T-cell (primary cell): Measurements from ENCODE around the gene KPNA5. TPM values are rescaled to one million over a fixed set of nuclear protein-coding genes. Genes with fewer than 3 reads are reported as not detected.
"Not testable (repeated sequence)": the region's sequence is repeated elsewhere in the genome, so short reads cannot be mapped to it uniquely, and the experiment has no call there.

ENCODE experiments used
- ATAC-seq, 4 experiments: fragments of 200-7000 bp in 3 of 4; fragments of 150-1000 bp in 1 of 4; cut with Tn5 transposase; replicated peaks in 1 of 4; 1 replicate in 3 of 4; 2 replicates in 1 of 4; pipeline ENCODE4 v1.10.0; 2021; ENCODE audit warnings: moderate library complexity in 3 of 4, mild to moderate bottlenecking in 2 of 4, moderate number of reproducible peaks in 1 of 4
- CTCF ChIA-PET, 2 donors: fragments of 300-600 bp; sonication (Branson Sonifier 250); formaldehyde crosslinking; loops; one replicate each; lab custom pipeline; 2022; ENCODE audit warnings: antibody characterized with exemption in 2 of 2; lab: Charles Lee
- POLR2A ChIA-PET, 2 donors: fragments of 300-600 bp; sonication (Branson Sonifier 250); formaldehyde crosslinking; loops; one replicate each; lab custom pipeline; 2022; ENCODE audit warnings: antibody characterized with exemption in 2 of 2; lab: Charles Lee
- DNase-seq, 35 experiments: peaks; one replicate each; pipeline versions ENCODE4 v3.0.0 to v3.0.0-alpha.2; 2013 to 2023
- H3K27ac ChIP-seq: one replicate; pipeline ENCODE4 v1.5.1; 2013; ENCODE audit warnings: low read length
- H3K27me3 ChIP-seq, 2 experiments: replicated peaks in 1 of 2; 1 replicate in 1 of 2; 2 replicates in 1 of 2; pipeline versions ENCODE4 v1.6.1 to v1.7.0; 2013; ENCODE audit warnings: low read length in 1 of 2, mixed read lengths in 1 of 2; ENCODE audit not compliant: control insufficient read depth in 2 of 2, insufficient read depth in 2 of 2; ENCODE audit errors: extremely low read depth in 1 of 2
- H3K36me3 ChIP-seq, 2 donors: 1 replicate in 1 of 2; 2 replicates in 1 of 2; pipeline versions ENCODE4 v1.6.1 to v1.7.0; 2013; ENCODE audit warnings: low read length in 1 of 2; ENCODE audit not compliant: control insufficient read depth in 2 of 2, insufficient read depth in 1 of 2; ENCODE audit errors: extremely low read depth in 1 of 2
- H3K4me1 ChIP-seq, 2 experiments: 1 replicate in 1 of 2; 2 replicates in 1 of 2; pipeline versions ENCODE4 v1.6.1 to v1.7.0; 2013; ENCODE audit warnings: low read length in 2 of 2, mixed read lengths in 1 of 2; ENCODE audit not compliant: insufficient read depth in 2 of 2, control insufficient read depth in 1 of 2; ENCODE audit errors: extremely low read depth in 1 of 2
- H3K4me3 ChIP-seq, 2 donors: 1 replicate in 1 of 2; 2 replicates in 1 of 2; pipeline versions ENCODE4 v1.5.1 to v1.7.0; 2013; ENCODE audit warnings: mild to moderate bottlenecking in 2 of 2, low read length in 1 of 2, moderate library complexity in 1 of 2; ENCODE audit not compliant: control insufficient read depth in 1 of 2; ENCODE audit errors: extremely low read depth in 1 of 2
- H3K9me3 ChIP-seq: 2 replicates; pipeline ENCODE4 v1.7.0; 2013
- H3K27ac Mint-ChIP-seq, 2 donors: one replicate each; pipeline ENCODE4 v1.8.0; 2020 to 2021; ENCODE audit warnings: mild to moderate bottlenecking in 2 of 2, mixed read lengths in 2 of 2
- H3K27me3 Mint-ChIP-seq, 2 donors: one replicate each; pipeline ENCODE4 v1.8.0; 2021 to 2022; ENCODE audit warnings: mixed read lengths in 2 of 2
- H3K36me3 Mint-ChIP-seq: one replicate; pipeline ENCODE4 v1.8.0; 2021; ENCODE audit warnings: mixed read lengths
- H3K4me1 Mint-ChIP-seq, 3 donors: one replicate each; pipeline ENCODE4 v1.8.0; 2020 to 2022; ENCODE audit warnings: mixed read lengths in 3 of 3, mild to moderate bottlenecking in 1 of 3
- H3K4me3 Mint-ChIP-seq, 3 donors: one replicate each; pipeline ENCODE4 v1.8.0; 2020 to 2022; ENCODE audit warnings: mild to moderate bottlenecking in 3 of 3, mixed read lengths in 3 of 3, moderate library complexity in 3 of 3
- H3K9me3 Mint-ChIP-seq, 3 donors: one replicate each; pipeline ENCODE4 v1.8.0; 2020 to 2022; ENCODE audit warnings: mixed read lengths in 3 of 3
- WGBS: methylation state at CpG from one replicate; pipeline ENCODE4 v1.1.5; 2013; ENCODE audit warnings: missing lambda C conversion rate; ENCODE audit not compliant: insufficient coverage; 5-methylcytosine and 5-hydroxymethylcytosine counted together
- total RNA-seq, 35 experiments: library from RNA in 6 of 35; stranded (reverse) in 6 of 35; fragments of 120-200 nt in 1 of 35; gene quantifications; one replicate each; pipeline versions ENCODE4 v1.2.1 to v1.2.4 and lab custom pipeline; 2013 to 2026

Gene KPNA5
- total RNA-seq, 5 donors from 2014 or later (not counting 1 experiment from before 2014, with no cell fraction given) = 41.3 to 57.3 (median 45.6) TPM

DNA sequence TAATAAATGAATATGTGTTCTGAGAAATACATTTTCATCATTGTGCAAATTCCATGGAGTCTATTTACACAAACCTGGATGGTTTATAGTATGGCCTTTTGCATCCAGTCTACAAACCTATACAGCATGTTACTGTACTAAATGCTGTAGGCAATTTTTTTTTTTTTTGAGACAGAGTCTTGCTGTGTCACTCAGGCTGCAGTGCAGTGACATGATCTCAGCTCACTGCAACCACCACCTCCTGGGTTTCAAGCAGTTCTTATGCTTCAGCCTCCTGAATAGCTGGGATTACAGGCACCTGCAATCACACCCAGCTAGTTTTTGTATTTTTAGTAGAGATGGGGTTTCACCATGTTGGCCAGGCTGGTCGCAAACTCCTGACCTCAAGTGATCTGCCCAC lies 22.9 kb downstream of the KPNA5 start:
- H3K27ac Mint-ChIP-seq, H3K27me3 Mint-ChIP-seq, DNase-seq, H3K4me3 Mint-ChIP-seq, ATAC-seq, CTCF ChIA-PET, H3K9me3 ChIP-seq, H3K4me1 ChIP-seq, POLR2A ChIA-PET, H3K9me3 Mint-ChIP-seq, H3K27me3 ChIP-seq, H3K4me3 ChIP-seq, H3K27ac ChIP-seq: not testable (repeated sequence)
- peaks cover 5 to 32% of the 10 kb centered on the region in 2 donors for H3K36me3 ChIP-seq
- WGBS = no CpG with 5 or more reads among the region's 1 CpG
- Mint-ChIP-seq H3K4me1 (peaks cover 6 to 12% (median 12%) of the 10 kb centered on the region in 3 donors), H3K36me3 (peaks cover 41% of the 10 kb centered on the region)

GRCh38 chr6:116705917-116706316 lies 24.9 kb downstream of the KPNA5 start:
- ATAC-seq = no peak
- WGBS = no CpG with 5 or more reads among the region's 1 CpG
- no peaks in the 10 kb centered on the region for H3K4me1 ChIP-seq
- Mint-ChIP-seq H3K4me3 (no peak overlapping the region), H3K27me3 (no peaks in the 10 kb centered on the region), H3K27ac (no peak overlapping the region), H3K36me3 (peaks cover 40% of the 10 kb centered on the region), H3K9me3 (no peaks in the 10 kb centered on the region), H3K4me1 (peaks cover 3 to 5% (median 5%) of the 10 kb centered on the region in 3 donors)
- H3K9me3 ChIP-seq = no peaks in the 10 kb centered on the region
- H3K27me3 ChIP-seq = no peaks in the 10 kb centered on the region
- no peak overlapping the region for H3K4me3 ChIP-seq
- no peak overlapping the region for H3K27ac ChIP-seq
- no peak for DNase-seq
- H3K36me3 ChIP-seq = peaks cover 12 to 18% of the 10 kb centered on the region in 2 donors
- ChIA-PET CTCF (no interaction called here), POLR2A (no interaction called here)

DNA sequence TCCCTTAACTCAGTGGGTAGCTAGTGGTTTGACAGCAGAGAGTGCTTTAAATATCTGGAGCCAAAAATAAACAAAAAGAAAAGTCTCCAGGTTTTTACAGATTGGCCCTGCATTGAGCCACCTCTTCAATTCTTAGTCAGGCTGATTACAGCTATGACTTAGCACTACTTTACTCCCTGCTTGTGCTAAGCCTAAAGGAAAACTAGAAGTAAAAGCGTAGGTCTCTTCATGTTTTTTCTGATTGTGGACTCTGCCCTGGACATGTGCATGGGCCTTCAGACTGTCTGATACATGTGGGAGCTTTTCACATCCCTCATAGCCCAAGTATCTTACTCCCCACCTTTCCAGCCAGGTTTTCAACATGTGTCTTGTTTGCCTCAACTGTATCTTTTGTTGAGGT lies 33.3 kb downstream of the KPNA5 start:
- Histone ChIP-seq H3K27ac (no peak overlapping the region), H3K27me3 (no peaks in the 10 kb centered on the region), H3K4me3 (no peak overlapping the region), H3K36me3 (peaks cover 6 to 46% of the 10 kb centered on the region in 2 donors), H3K4me1 (no peaks in the 10 kb centered on the region), H3K9me3 (no peaks in the 10 kb centered on the region)
- peaks cover 59% of the 10 kb centered on the region for H3K36me3 Mint-ChIP-seq
- H3K27me3 Mint-ChIP-seq = no peaks in the 10 kb centered on the region
- no peaks in the 10 kb centered on the region for H3K9me3 Mint-ChIP-seq
- no peak for DNase-seq
- peaks cover 5 to 17% (median 11%) of the 10 kb centered on the region in 3 donors for H3K4me1 Mint-ChIP-seq
- WGBS = no CpG with 5 or more reads among the region's 1 CpG
- H3K4me3 Mint-ChIP-seq = no peak overlapping the region
- ATAC-seq = no peak
- no peak overlapping the region for H3K27ac Mint-ChIP-seq
- POLR2A ChIA-PET = no interaction called here
- CTCF ChIA-PET = interaction anchor here in 1 of 2 donors (0.6 kb wide), 1 partner anchor 96 kb away, joined by 3 read pairs; no protein-coding TSS in a partner anchor

- DNase-seq (no peak), ATAC-seq (no peak)
- no peak overlapping the region for H3K27ac ChIP-seq
- H3K36me3 ChIP-seq = peaks cover 2 to 51% of the 10 kb centered on the region in 2 donors
- no peaks in the 10 kb centered on the region for H3K4me1 ChIP-seq
- H3K4me3 ChIP-seq = no peak overlapping the region
- no peaks in the 10 kb centered on the region for H3K27me3 ChIP-seq
- Mint-ChIP-seq H3K4me1 (peaks cover 6 to 17% (median 11%) of the 10 kb centered on the region in 3 donors), H3K27ac (no peak overlapping the region), H3K4me3 (no peak overlapping the region), H3K27me3 (no peaks in the 10 kb centered on the region), H3K36me3 (peaks cover 59% of the 10 kb centered on the region), H3K9me3 (no peaks in the 10 kb centered on the region)
- no CpG with 5 or more reads among the region's 2 CpGs for WGBS
- ChIA-PET POLR2A (no interaction called here), CTCF (no interaction called here)
- no peaks in the 10 kb centered on the region for H3K9me3 ChIP-seq
Measured at GRCh38 chr6:116714761-116715160, 33.8 kb downstream of the KPNA5 start.

DNA sequence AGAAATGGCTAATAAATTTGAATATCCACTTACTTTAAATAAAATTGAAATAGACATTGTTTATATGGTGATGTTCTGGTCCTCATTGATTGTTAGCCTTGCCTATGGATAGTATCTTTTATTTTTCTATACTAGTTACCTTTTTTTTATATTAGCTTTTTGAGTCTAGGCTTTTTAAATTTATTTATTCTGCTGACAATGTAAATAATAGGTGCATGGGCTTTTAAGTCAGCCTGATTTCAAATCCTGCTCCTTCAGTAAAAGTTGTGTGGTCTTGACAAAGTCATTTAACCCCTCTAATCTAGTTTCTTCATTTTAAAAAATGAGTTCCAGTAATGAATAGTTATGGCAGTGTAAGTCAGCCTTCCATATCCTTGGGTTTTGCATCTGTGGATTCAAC lies 45.9 kb downstream of the KPNA5 start:
- H3K9me3 ChIP-seq = no peaks in the 10 kb centered on the region
- no peak for ATAC-seq
- DNase-seq = no peak
- H3K27me3 ChIP-seq = no peaks in the 10 kb centered on the region
- no peak overlapping the region for H3K4me3 ChIP-seq
- Mint-ChIP-seq H3K4me1 (peaks cover 0 to 2% (median 0%) of the 10 kb centered on the region in 3 donors), H3K36me3 (peaks cover 73% of the 10 kb centered on the region), H3K27ac (no peak overlapping the region), H3K4me3 (no peak overlapping the region), H3K9me3 (no peaks in the 10 kb centered on the region), H3K27me3 (no peaks in the 10 kb centered on the region)
- CTCF ChIA-PET = interaction anchor here in 1 of 2 donors (0.6 kb wide), 1 partner anchor 493 kb away, joined by 10 read pairs; no protein-coding TSS in a partner anchor
- H3K4me1 ChIP-seq = no peaks in the 10 kb centered on the region
- H3K27ac ChIP-seq = no peak overlapping the region
- H3K36me3 ChIP-seq = peaks cover 12 to 60% of the 10 kb centered on the region in 2 donors
- POLR2A ChIA-PET = no interaction called here

- H3K27ac ChIP-seq = no peak overlapping the region
- Mint-ChIP-seq H3K9me3 (peaks cover 0 to 8% (median 5%) of the 10 kb centered on the region in 3 donors), H3K4me3 (no peak overlapping the region), H3K4me1 (peaks cover 0 to 2% (median 0%) of the 10 kb centered on the region in 3 donors), H3K36me3 (peaks cover 69% of the 10 kb centered on the region), H3K27me3 (no peaks in the 10 kb centered on the region), H3K27ac (no peak overlapping the region)
- H3K9me3 ChIP-seq = no peaks in the 10 kb centered on the region
- H3K36me3 ChIP-seq = peaks cover 4 to 49% of the 10 kb centered on the region in 2 donors
- POLR2A ChIA-PET = no interaction called here
- no peak for ATAC-seq
- no peaks in the 10 kb centered on the region for H3K27me3 ChIP-seq
- no peak for DNase-seq
- CTCF ChIA-PET = interaction anchor here in 1 of 2 donors (0.6 kb wide), 1 partner anchor 148 kb away, joined by 4 read pairs; no protein-coding TSS in a partner anchor
- no peak overlapping the region for H3K4me3 ChIP-seq
- H3K4me1 ChIP-seq = no peaks in the 10 kb centered on the region
Measured at GRCh38 chr6:116730513-116730912, 49.5 kb downstream of the KPNA5 start.

DNA sequence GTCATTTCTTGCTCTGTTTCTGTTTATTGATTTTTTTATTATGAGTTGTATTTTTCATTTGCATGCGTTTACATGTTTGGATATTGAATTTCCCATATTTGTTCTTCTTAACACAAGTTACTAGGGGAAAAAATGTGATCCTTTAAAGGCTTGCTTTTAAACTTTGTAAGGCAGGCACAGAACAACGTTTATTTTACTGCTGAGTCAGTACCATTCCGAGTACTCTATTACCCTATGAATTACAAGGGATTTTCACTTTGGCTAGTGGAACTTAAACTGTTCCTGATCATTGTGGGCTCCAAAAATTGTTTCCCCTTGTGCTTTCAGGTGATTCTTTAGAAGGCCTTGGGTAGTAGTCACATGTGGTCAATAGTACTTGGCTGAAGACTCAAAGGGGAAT lies 56.0 kb downstream of the KPNA5 start:
- Histone ChIP-seq H3K27ac (no peak overlapping the region), H3K36me3 (peaks cover 0 to 12% of the 10 kb centered on the region in 2 donors), H3K4me1 (no peaks in the 10 kb centered on the region), H3K9me3 (peaks cover 4% of the 10 kb centered on the region), H3K4me3 (no peak overlapping the region), H3K27me3 (no peaks in the 10 kb centered on the region)
- no peaks in the 10 kb centered on the region for H3K4me1 Mint-ChIP-seq
- H3K9me3 Mint-ChIP-seq = peaks cover 6 to 45% (median 27%) of the 10 kb centered on the region in 3 donors
- ATAC-seq = no peak
- no peaks in the 10 kb centered on the region for H3K27me3 Mint-ChIP-seq
- no CpG with 5 or more reads among the region's 3 CpGs for WGBS
- DNase-seq = no peak
- ChIA-PET POLR2A (no interaction called here), CTCF (no interaction called here)
- H3K27ac Mint-ChIP-seq = no peak overlapping the region
- no peak overlapping the region for H3K4me3 Mint-ChIP-seq
- peaks cover 45% of the 10 kb centered on the region for H3K36me3 Mint-ChIP-seq
